ENCODE measurements around the gene RHBDF2.

Gene RHBDF2

DNA sequence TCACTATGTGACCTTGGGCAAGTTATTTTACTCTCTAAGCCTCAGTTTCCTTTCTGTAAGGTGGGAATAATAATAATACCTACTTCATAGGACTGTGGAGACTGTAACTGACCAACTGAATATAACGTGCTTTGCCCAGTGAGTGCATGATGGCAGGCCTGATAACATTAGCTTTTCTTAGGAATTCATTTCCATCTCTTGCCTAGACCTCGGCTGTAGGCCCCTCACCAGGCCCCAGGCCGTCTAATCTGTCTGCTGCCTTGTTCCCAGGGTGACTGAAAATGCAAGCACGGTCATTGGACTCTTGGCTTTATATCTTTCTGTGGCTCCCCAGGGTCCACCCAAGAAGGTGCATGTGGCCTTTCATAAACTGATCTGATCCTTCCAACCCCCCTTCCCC is 41.5 kb downstream of the RHBDF2 start:
- no peak for DNase-seq (ENCODE audit: low spot score)

- peak; percentile 69 for DNase-seq (ENCODE audit: low spot score)
Observed at GRCh38 chr17:76458580-76459490, 42.4 kb downstream of the RHBDF2 start.

DNA sequence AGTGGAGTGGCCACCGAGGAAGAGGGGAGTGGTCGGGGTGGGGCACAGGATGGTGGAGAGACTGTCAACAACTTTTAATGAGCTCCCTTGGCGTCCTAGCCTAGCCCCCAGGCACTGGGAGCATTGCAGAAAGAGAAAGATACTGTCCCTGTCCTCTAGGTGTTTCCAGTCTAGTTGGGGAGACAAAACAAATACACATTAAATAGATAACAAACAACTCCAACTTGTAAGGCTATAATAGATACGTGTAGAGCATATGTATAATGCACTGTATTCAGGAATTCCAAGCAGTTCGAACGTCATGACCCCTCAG is 47.8 kb downstream of the RHBDF2 start:
- DNase-seq (ENCODE audit: low spot score), result no peak

DNA sequence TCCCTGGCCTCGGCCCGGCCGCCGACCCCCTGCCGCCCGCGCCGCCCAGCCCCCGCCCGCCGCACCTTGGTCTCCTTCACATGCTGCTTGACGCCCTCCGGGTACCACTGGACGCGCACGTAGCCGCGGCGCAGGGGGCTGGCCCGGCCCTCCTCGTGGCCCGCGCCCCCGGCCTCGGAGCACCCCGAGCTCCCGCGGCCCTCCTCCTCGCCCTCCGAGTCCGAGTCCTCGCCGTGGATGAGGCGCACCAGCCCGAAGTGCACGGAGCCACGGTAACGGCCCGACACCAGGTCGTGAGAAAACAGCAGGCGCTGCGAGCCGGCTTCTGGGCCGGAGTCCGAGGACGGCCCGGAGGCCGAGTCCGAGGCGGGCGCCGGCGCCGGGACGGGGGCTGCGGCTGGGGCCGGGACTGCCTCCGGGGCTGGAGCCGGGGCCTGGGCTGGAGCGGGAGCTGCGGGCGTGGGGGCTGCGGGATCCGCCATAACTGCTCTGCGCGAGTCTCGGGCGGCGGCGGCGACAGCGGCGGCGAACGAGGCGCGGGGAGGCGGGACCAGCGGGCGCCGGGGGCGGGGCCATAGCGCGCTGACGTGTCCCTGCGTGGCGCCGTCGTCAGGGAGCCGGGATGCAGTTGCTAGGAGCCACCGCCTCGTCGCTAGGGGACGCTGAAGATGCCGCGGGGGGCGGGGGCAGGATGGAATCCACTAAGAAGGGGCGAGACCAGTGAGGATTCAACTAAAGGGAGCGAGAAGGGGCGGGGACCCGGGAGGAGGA is 48.4 kb downstream of the RHBDF2 start, which contains the start of gene UBE2O:
TSS of gene UBE2O (minus strand) at position 493 of the 771 bp plus-strand sequence. CDS start at position 482, 11 bp downstream.
- DNase-seq (ENCODE audit: low spot score), result peak; percentile 95

DNA sequence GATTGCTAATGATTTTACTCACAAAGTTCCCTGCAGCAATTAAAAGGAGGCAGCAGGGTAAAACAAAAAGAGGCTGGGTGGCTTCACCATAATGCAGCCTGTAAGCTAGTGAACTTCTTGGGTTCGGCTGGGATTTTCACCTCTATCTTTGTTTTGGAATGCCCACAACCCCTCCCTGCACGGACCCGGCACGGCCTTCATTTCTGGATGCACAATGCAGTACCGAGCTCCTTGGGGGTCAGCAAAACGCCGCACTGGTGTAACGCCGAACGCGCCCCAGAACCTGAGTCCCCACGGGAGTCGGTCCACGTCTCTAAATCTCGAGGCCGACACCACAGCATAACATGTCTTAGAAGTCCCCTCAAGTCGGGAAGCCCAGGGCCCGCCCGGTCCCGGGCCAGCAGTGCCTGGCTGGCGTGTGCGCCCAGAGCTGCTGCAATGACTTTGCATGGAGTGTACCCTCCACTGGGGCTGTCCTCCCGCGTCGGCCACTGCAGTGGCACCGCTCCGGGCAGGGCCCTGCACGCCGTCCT is 49.0 kb downstream of the RHBDF2 start:
- peak; percentile 32 for DNase-seq (ENCODE audit: low spot score)

- DNase-seq (ENCODE audit: low spot score), result no peak
Observed at GRCh38 chr17:76451506-76451905, 49.7 kb downstream of the RHBDF2 start.

DNA sequence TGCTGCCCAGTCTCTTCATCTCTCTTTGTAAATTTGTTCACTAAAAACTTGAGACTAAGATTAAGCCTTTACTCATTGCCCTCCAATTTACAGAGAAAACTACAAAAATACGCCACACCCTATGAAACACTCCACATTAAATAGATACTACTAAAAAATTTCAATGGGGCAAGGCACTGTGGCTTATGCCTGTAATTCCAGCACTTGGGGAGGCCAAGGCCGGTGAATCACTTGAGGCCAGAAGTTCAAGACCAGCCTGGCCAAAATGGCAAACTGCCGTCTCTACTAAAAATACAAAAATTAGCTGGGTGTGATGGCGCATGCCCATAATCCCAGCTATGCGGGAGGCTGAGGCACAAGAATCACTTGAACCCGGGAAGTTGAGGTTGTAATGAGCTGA is 52.1 kb downstream of the RHBDF2 start:
- DNase-seq (ENCODE audit: low spot score), result no peak

GRCh38 chr17:76447931-76448652 is 53.1 kb downstream of the RHBDF2 start:
- no peak for DNase-seq (ENCODE audit: low spot score)

GRCh38 chr17:76446449-76447231 is 54.6 kb downstream of the RHBDF2 start:
- DNase-seq (ENCODE audit: low spot score), result no peak

DNA sequence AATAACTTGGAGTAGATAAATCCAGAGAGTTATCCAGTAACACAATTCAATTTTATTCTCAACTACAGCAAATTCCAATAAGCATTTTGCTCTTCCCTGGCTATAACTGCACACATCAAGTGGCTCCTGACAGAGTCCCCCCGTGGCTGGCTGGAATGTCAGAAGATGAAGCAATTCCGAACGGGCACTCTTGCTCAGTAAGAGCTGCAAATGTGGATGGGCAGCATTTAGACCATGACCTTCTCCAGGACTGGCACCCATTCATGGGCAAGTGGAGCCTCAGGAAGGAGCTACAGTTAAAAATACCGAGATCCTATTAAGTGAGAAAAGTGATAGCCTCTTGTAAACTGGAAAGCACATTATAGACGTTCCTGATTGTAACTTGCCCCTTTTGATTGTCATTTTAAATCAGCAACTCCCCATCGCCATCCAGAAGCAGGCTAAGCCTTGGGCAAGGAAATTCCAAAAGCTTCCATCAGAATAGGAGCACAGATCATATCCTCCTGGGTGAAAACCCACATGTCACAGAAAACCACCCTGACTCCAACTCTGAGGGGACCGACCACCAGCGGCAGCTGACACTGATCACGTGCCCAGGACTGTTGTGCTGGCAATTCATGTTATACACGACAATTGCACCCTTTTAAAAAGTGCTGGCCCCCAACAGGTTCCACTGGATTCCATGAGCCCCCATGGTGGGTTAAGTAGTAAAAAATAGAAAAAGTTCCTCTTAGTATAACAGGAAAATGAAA is 55.4 kb downstream of the RHBDF2 start:
- no peak for DNase-seq (ENCODE audit: low spot score)

DNA sequence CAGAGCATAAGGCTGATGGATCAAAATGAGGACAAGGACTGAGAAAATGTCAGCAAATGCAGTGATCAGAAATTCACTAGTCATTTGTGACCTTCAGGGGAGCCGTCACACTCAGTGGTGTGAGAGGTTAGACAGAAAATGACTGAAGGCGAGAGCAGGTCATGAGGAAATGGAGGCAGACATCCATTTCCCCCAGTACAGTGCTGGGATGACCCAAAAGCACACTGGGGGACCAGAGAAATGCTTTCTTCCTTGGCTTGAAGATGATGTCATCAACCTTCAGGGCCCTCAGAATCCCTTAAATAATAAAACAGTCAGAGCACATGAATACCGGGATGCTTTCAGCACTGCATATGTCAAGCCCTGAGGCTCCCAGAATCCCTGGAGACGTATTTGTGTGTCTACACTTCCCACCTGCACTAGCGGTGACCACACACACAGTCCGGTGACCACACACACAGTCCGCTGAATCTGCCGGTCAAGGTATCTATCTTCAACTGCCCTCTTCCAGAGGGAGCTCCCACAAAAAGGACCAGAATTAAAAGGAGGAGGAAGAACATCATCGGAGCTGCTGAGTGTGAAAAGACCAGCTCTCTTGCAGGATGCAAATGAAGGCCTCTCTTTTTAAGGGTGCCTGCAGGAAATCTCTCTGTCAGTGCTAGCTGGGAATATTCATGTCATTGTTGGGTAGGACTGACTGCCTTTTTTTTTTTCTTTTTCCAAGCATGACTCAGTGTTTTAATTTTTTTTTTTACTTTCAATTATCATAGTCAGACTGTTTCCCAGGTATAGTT is 56.5 kb downstream of the RHBDF2 start:
- DNase-seq (ENCODE audit: low spot score), result no peak

- no peak for DNase-seq (ENCODE audit: low spot score)
Observed at GRCh38 chr17:76442341-76443338, 58.6 kb downstream of the RHBDF2 start.

- DNase-seq (ENCODE audit: low spot score), result no peak
Observed at GRCh38 chr17:76441686-76442340, 59.4 kb downstream of the RHBDF2 start.

- DNase-seq (ENCODE audit: low spot score), result no peak
Observed at GRCh38 chr17:76440751-76441362, 60.4 kb downstream of the RHBDF2 start.

DNA sequence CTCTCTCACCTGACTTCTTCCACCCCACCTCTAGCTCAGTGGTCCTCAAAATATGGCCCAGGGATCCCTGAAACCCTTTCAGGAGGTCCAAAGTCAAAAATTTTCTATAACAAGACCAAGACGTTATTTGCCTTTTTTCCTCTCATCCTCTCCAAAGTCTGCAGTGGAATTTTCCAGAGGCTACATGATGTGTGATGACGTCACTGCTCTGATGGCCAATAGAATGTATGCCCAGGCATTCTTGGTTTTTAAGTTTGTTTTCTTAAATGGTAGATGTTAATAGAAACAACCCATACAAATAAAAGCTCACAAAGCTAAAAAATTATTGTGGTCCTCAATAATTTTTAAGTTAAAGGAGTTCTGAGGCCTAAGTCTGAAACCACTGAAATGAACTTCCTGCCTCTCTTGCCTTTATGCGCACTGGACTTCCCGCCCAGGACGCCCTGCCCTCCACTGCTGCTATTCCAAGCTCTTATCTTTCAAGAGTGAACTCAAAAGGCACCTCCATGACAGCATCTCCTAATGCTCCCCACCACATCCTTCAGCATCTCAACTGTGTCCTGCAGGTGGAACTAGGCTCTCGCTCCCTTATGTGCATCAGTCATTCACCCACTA is 61.8 kb downstream of the RHBDF2 start:
- DNase-seq (ENCODE audit: low spot score), result no peak

DNA sequence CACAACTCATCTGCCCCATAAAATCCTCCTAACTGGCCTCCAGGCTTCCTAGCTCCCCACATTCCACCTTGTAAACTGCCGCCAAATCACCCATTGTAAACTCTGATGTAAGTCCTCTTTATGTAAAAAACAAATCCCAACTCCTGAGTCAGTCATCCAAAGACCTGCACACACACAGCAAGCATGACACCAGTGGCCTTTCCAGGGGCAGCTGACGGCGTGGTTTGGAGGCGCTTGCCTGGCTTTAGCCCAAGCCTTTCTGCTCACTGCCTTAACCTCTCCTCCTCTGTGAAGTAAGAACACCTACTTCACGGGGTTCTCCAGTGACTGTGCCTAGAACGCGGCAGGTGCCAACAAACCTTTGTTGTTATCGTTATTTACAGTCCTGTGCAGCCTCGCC is 62.3 kb downstream of the RHBDF2 start:
- DNase-seq (ENCODE audit: low spot score), result no peak
